H9 (cell line): ENCODE data around the gene INSRR. TPM values are rescaled to one million over a fixed set of nuclear protein-coding genes. Genes with fewer than 3 reads are reported as not detected.
A peak's percentile ranks its signal among the peaks of the same experiment; 100 is the strongest.

Experiments used
- DNase-seq: peaks from one replicate; pipeline ENCODE4 v3.0.0-alpha.2; 2017
- H2AFZ ChIP-seq: one replicate; pipeline ENCODE4 v1.6.1; 2013; ENCODE audit warnings: mild to moderate bottlenecking, low read length, control low read depth, moderate library complexity
- H2AK5ac ChIP-seq: 2 replicates; pipeline ENCODE4 v1.6.1; 2013; ENCODE audit warnings: low read length, control low read depth, mixed read lengths; ENCODE audit not compliant: insufficient read length
- H2BK120ac ChIP-seq: one replicate; pipeline ENCODE4 v1.6.1; 2013; ENCODE audit warnings: low read depth, mild to moderate bottlenecking, low read length, control low read depth, inconsistent platforms; ENCODE audit not compliant: poor library complexity, severe bottlenecking
- H2BK12ac ChIP-seq: 2 replicates; pipeline ENCODE4 v1.6.1; 2013; ENCODE audit warnings: low read length, control low read depth, mixed read lengths, low read depth; ENCODE audit not compliant: insufficient read length
- H2BK15ac ChIP-seq: 2 replicates; pipeline ENCODE4 v1.6.1; 2013; ENCODE audit warnings: low read depth, low read length, control low read depth
- H2BK20ac ChIP-seq: one replicate; pipeline ENCODE4 v1.6.1; 2013; ENCODE audit warnings: low read depth, mild to moderate bottlenecking, low read length, control low read depth, inconsistent platforms; ENCODE audit not compliant: poor library complexity, severe bottlenecking
- H2BK5ac ChIP-seq: 2 replicates; pipeline ENCODE4 v1.6.1; 2013; ENCODE audit warnings: low read length, control low read depth, mixed read lengths; ENCODE audit not compliant: insufficient read length
- H3K14ac ChIP-seq: 2 replicates; pipeline ENCODE4 v1.6.1; 2013; ENCODE audit warnings: low read length, control low read depth; ENCODE audit not compliant: insufficient read depth
- H3K18ac ChIP-seq: 2 replicates; pipeline ENCODE4 v1.6.1; 2013; ENCODE audit warnings: low read depth, mild to moderate bottlenecking, mixed read lengths, low read length, control low read depth; ENCODE audit not compliant: insufficient read length
- H3K23ac ChIP-seq: 2 replicates; pipeline ENCODE4 v1.6.1; 2013; ENCODE audit warnings: low read length, control low read depth, mixed read lengths, low read depth; ENCODE audit not compliant: insufficient read length
- H3K23me2 ChIP-seq: 2 replicates; pipeline ENCODE4 v1.6.1; 2013; ENCODE audit warnings: low read depth, mild to moderate bottlenecking, mixed read lengths, low read length, control low read depth; ENCODE audit not compliant: insufficient read length, poor library complexity, severe bottlenecking
- H3K27ac ChIP-seq: 2 replicates; pipeline ENCODE4 v1.5.1; 2013; ENCODE audit warnings: low read length, control low read depth, mixed read lengths, low read depth; ENCODE audit not compliant: insufficient read length
- H3K27me3 ChIP-seq: 2 replicates; pipeline ENCODE4 v1.6.1; 2013; ENCODE audit warnings: low read length, control low read depth, inconsistent platforms; ENCODE audit not compliant: insufficient read depth
- H3K4ac ChIP-seq: 2 replicates; pipeline ENCODE4 v1.6.1; 2013; ENCODE audit warnings: low read depth, mild to moderate bottlenecking, control low read depth, inconsistent platforms, low read length, moderate library complexity
- H3K4me1 ChIP-seq: 2 replicates; pipeline ENCODE4 v1.6.1; 2013; ENCODE audit warnings: low read length, control low read depth, inconsistent platforms; ENCODE audit not compliant: insufficient read depth
- H3K4me2 ChIP-seq: 2 replicates; pipeline ENCODE4 v1.6.1; 2013; ENCODE audit warnings: low read length, control low read depth, mixed read lengths; ENCODE audit not compliant: insufficient read length, insufficient read depth
- H3K56ac ChIP-seq: 2 replicates; pipeline ENCODE4 v1.6.1; 2013; ENCODE audit warnings: low read depth, mild to moderate bottlenecking, mixed read lengths, low read length, control low read depth; ENCODE audit not compliant: insufficient read length
- H3K79me1 ChIP-seq: 2 replicates; pipeline ENCODE4 v1.6.1; 2013; ENCODE audit warnings: low read depth, mild to moderate bottlenecking, moderate library complexity, low read length, control low read depth, inconsistent platforms; ENCODE audit not compliant: insufficient read depth, poor library complexity, severe bottlenecking
- H3K79me2 ChIP-seq: 2 replicates; pipeline ENCODE4 v1.6.1; 2013; ENCODE audit warnings: low read length, control low read depth, inconsistent platforms; ENCODE audit not compliant: insufficient read depth
- H3K9ac ChIP-seq: 2 replicates; pipeline ENCODE4 v1.6.1; 2013; ENCODE audit warnings: low read length, control low read depth, mixed read lengths; ENCODE audit not compliant: insufficient read length; ENCODE audit errors: extremely low read depth
- H3K9me3 ChIP-seq: one replicate; pipeline ENCODE4 v1.6.1; 2013; ENCODE audit warnings: low read depth, low read length, inconsistent platforms; ENCODE audit not compliant: control insufficient read depth
- H3T11ph ChIP-seq: one replicate; pipeline ENCODE4 v1.6.1; 2013; ENCODE audit warnings: mild to moderate bottlenecking, low read length, control low read depth, inconsistent platforms
- H4K20me1 ChIP-seq: one replicate; pipeline ENCODE4 v1.6.1; 2013; ENCODE audit not compliant: control insufficient read depth, insufficient read length, insufficient read depth
- H4K5ac ChIP-seq: 2 replicates; pipeline ENCODE4 v1.6.1; 2013; ENCODE audit warnings: low read depth, mild to moderate bottlenecking, mixed read lengths, low read length, control low read depth; ENCODE audit not compliant: insufficient read length
- H4K8ac ChIP-seq: replicated peaks from 2 replicates; pipeline ENCODE4 v1.6.1; 2013; ENCODE audit warnings: low read length, control low read depth, mixed read lengths, low read depth; ENCODE audit not compliant: insufficient read length
- H4K91ac ChIP-seq: 2 replicates; pipeline ENCODE4 v1.6.1; 2013; ENCODE audit warnings: low read depth, mild to moderate bottlenecking, moderate library complexity, mixed read lengths, low read length, control low read depth; ENCODE audit not compliant: insufficient read length
- H3K27ac Mint-ChIP-seq, 3 experiments: 2 replicates in 2 of 3; 3 replicates in 1 of 3; pipeline ENCODE4 v1.8.0; 2020 to 2021; ENCODE audit warnings: mixed read lengths in 3 of 3, mild to moderate bottlenecking in 1 of 3, moderate library complexity in 1 of 3
- H3K27me3 Mint-ChIP-seq: 2 replicates; pipeline ENCODE4 v1.8.0; 2021; ENCODE audit warnings: low read depth, mild to moderate bottlenecking, moderate library complexity, mixed read lengths
- H3K36me3 Mint-ChIP-seq, 3 experiments: 2 replicates in 2 of 3; 3 replicates in 1 of 3; pipeline ENCODE4 v1.8.0; 2020 to 2021; ENCODE audit warnings: low read depth in 3 of 3, mixed read lengths in 3 of 3; ENCODE audit not compliant: insufficient read depth in 1 of 3
- H3K4me1 Mint-ChIP-seq, 2 experiments: 2 replicates each; pipeline ENCODE4 v1.8.0; 2020; ENCODE audit warnings: mixed read lengths in 2 of 2
- H3K4me3 Mint-ChIP-seq, 2 experiments: 2 replicates in 1 of 2; 3 replicates in 1 of 2; pipeline ENCODE4 v1.8.0; 2020 to 2021; ENCODE audit warnings: mild to moderate bottlenecking in 2 of 2, mixed read lengths in 2 of 2, moderate library complexity in 1 of 2
- H3K9me3 Mint-ChIP-seq, 2 experiments: 2 replicates in 1 of 2; 3 replicates in 1 of 2; pipeline ENCODE4 v1.8.0; 2020; ENCODE audit warnings: mild to moderate bottlenecking in 2 of 2, mixed read lengths in 2 of 2, moderate library complexity in 1 of 2
- CTCF ChIP-seq: fragments of 200-600 bp; sonication (generic); conservative IDR thresholded peaks from 3 replicates; pipeline ENCODE4 v1.8.0; 2021; ENCODE audit warnings: antibody characterized with exemption, mild to moderate bottlenecking
- WGBS: extraction: QIAGEN DNeasy Blood & Tissue Kit; methylation state at CpG from one replicate; pipeline ENCODE4 v1.1.7; 2013; ENCODE audit warnings: missing lambda C conversion rate, low lambda C conversion rate, mixed read lengths; ENCODE audit not compliant: insufficient read length; ENCODE audit errors: extremely low coverage; 5-methylcytosine and 5-hydroxymethylcytosine counted together
- total RNA-seq: library from RNA; stranded (reverse); gene quantifications from 2 replicates; pipeline ENCODE4 v1.2.1, GENCODE V29; 2021

The INSRR gene
- total RNA-seq, 1 experiment from 2014 or later = not detected

GRCh38 chr1:156838972-156839371, 19.9 kb downstream of the INSRR start:
- no peak overlapping the region for H2BK15ac ChIP-seq
- no peak overlapping the region for H2BK20ac ChIP-seq
- peak; percentile 88 for TF ChIP-seq CTCF
- no peaks in the 10 kb centered on the region for H4K20me1 ChIP-seq
- no peak overlapping the region for H2AFZ ChIP-seq
- no peak overlapping the region for H3K14ac ChIP-seq
- no peak overlapping the region for H3K4me2 ChIP-seq
- no peak overlapping the region for H2BK5ac ChIP-seq
- no peak overlapping the region for H3K27ac ChIP-seq
- no peaks in the 10 kb centered on the region for H3K36me3 Mint-ChIP-seq
- H3T11ph ChIP-seq = no peak overlapping the region
- H3K9me3 Mint-ChIP-seq = no peaks in the 10 kb centered on the region; a peak in 1 of 5 replicates
- peaks cover 14% of the 10 kb centered on the region; the same call in 1 of the 2 replicates for H3K27me3 ChIP-seq
- no peak overlapping the region for H3K4me3 Mint-ChIP-seq
- H3K18ac ChIP-seq = no peak overlapping the region
- H3K56ac ChIP-seq = no peak overlapping the region
- no CpG with 5 or more reads among the region's 7 CpGs for WGBS
- no peak overlapping the region for H3K27ac Mint-ChIP-seq
- H4K8ac ChIP-seq = no peak overlapping the region
- peaks cover 86% of the 10 kb centered on the region for H3K27me3 Mint-ChIP-seq
- no peaks in the 10 kb centered on the region for H3K79me1 ChIP-seq
- no peak overlapping the region for H3K9ac ChIP-seq
- H3K4me1 ChIP-seq = no peaks in the 10 kb centered on the region
- H3K4me1 Mint-ChIP-seq = peaks cover 6 to 16% of the 10 kb centered on the region in 2 experiments
- H4K5ac ChIP-seq = no peak overlapping the region
- H3K23me2 ChIP-seq = peaks cover 2% of the 10 kb centered on the region
- no peak overlapping the region for H2AK5ac ChIP-seq
- H3K4ac ChIP-seq = no peak overlapping the region
- H3K23ac ChIP-seq = no peak overlapping the region
- DNase-seq = peak; percentile 66
- no peak overlapping the region for H2BK120ac ChIP-seq
- H3K79me2 ChIP-seq = no peaks in the 10 kb centered on the region
- no peak overlapping the region for H2BK12ac ChIP-seq
- no peaks in the 10 kb centered on the region for H3K9me3 ChIP-seq
- no peak overlapping the region for H4K91ac ChIP-seq
